Thymus (tissue), 11 donors: ENCODE results near the gene RAB8A. TPM values are rescaled to one million over a fixed set of nuclear protein-coding genes. Genes with fewer than 3 reads are reported as not detected.

ENCODE experiments used
- DNase-seq, 9 donors: peaks; one replicate each; pipeline ENCODE4 v3.0.0-alpha.2; 2013; ENCODE audit warnings: low spot score in 9 of 9, low read depth in 6 of 9, missing footprints in 1 of 9
- H3K27ac ChIP-seq, 2 donors: one replicate each; pipeline ENCODE4 v1.5.1; 2013; ENCODE audit warnings: control low read depth in 1 of 2, low read depth in 1 of 2, low read length in 1 of 2, mild to moderate bottlenecking in 1 of 2, moderate library complexity in 1 of 2
- H3K27me3 ChIP-seq, 2 donors: one replicate each; pipeline ENCODE4 v1.5.1; 2013; ENCODE audit warnings: low read length in 1 of 2; ENCODE audit not compliant: control insufficient read depth in 2 of 2, insufficient read depth in 1 of 2
- H3K36me3 ChIP-seq, 2 donors: one replicate each; pipeline ENCODE4 v1.5.1; 2013; ENCODE audit warnings: low read length in 1 of 2, mild to moderate bottlenecking in 1 of 2, moderate library complexity in 1 of 2; ENCODE audit not compliant: control insufficient read depth in 2 of 2, insufficient read depth in 2 of 2
- H3K4me1 ChIP-seq, 2 donors: one replicate each; pipeline ENCODE4 v1.5.1; 2013; ENCODE audit warnings: low read length in 2 of 2; ENCODE audit not compliant: control insufficient read depth in 2 of 2, insufficient read depth in 2 of 2
- H3K4me3 ChIP-seq, 2 donors: one replicate each; pipeline ENCODE4 v1.5.1; 2013; ENCODE audit warnings: low read length in 2 of 2, control low read depth in 1 of 2, mild to moderate bottlenecking in 1 of 2
- H3K9me3 ChIP-seq, 2 donors: one replicate each; pipeline ENCODE4 v1.5.1; 2013; ENCODE audit warnings: low read length in 1 of 2, mild to moderate bottlenecking in 1 of 2; ENCODE audit not compliant: control insufficient read depth in 2 of 2, insufficient read depth in 1 of 2
- WGBS: extraction: QIAGEN DNeasy Blood & Tissue Kit; methylation state at CpG from one replicate; pipeline ENCODE4 v1.1.7; 2013; 5-methylcytosine and 5-hydroxymethylcytosine counted together
- polyA plus RNA-seq: library from polyadenylated mRNA; stranded (reverse); fragments of 200-250 nt; gene quantifications from one replicate; pipeline ENCODE4 v1.2.3, GENCODE V29; 2013
- total RNA-seq: library from RNA; stranded (reverse); fragments of 120-200 nt; gene quantifications from one replicate; pipeline ENCODE4 v1.2.4, GENCODE V29; 2013
- donor health status: healthy.

RAB8A gene
- total and polyA plus RNA-seq, 2 donors: 32.8 to 35.3 TPM

DNA sequence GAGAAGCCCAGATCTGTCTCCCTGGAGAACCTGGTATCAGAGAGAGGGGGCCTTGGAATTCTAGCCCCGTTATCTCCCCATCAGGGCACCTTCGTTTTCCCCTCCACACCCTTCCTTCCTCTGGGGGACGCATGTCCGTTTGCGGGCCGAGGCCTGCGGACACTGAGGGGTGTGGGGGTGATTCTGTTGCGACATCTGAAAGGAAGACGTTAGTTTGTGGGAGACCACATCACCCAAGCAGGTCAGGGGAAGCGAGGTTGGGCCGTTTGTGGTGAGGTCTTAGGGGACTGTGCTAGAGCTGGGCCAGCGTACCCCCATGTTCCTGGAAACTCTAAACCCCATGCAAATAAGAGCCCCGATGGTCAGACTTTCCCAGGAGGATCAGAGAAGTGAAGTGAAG is 28.1 kb downstream of the RAB8A start:
- Histone ChIP-seq H3K4me1 (peaks cover 0 to 22% of the 10 kb centered on the region in 2 donors), H3K4me3 (no peak overlapping the region), H3K36me3 (peaks cover 0 to 1% of the 10 kb centered on the region in 2 donors), H3K9me3 (peaks cover 0 to 3% of the 10 kb centered on the region in 2 donors), H3K27ac (no peak overlapping the region), H3K27me3 (no peaks in the 10 kb centered on the region)
- DNase-seq: no peak
- WGBS: 15% methylated on average over 13 of the region's 13 CpGs

DNA sequence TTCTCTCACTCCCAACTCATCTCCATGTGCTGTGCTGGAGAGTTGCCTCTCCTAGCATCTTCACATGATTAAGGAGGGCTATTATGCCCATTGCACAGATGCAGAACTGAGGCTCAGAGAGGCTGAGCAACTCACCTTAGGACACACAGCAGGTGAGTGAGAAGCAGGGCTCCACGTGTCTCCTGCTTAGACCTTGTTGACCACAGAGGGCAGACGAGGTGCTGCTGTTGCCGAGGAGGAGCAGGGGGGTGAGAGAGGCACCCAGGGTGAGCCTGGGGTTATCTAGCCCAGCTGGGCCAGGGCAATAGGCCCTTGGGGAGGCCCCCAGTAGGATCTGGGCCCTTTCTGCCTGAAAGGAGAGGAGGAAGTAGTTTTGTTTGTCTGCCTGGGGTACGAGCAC is 29.4 kb downstream of the RAB8A start:
- H3K27ac ChIP-seq: no peak overlapping the region
- WGBS: 40% methylated on average over 4 of the region's 4 CpGs
- H3K9me3 ChIP-seq: peaks cover 0 to 3% of the 10 kb centered on the region in 2 donors

DNA sequence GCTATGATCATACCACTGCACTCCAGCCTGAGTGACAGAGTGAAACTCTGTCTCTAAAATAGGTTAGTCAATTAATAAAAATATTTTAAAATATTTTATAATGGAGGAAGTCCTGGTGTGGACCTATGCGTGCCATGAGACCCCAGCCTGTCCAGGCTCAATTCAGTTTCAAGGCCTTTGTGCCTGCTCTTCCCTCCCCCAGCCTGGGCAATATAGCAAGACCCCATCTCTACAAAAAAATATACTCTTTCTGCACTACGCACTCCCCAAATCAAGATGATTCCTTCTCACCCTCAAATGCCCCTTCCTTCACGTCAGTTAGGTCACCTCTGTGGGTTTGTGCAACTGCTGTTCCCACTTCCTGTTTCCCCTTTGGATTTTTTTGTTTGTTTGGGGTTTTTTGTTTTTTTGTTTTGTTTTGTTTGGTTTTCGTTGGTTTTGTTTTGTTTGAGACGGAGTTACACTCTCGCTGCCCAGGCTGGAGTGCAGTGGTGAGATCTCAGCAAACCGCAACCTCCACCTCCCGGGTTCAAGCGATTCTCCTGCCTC is 30.4 kb downstream of the RAB8A start:
- Histone ChIP-seq H3K4me3 (no peak overlapping the region), H3K27ac (no peak overlapping the region), H3K36me3 (peaks cover 0 to under 1% of the 10 kb centered on the region in 2 donors), H3K27me3 (no peaks in the 10 kb centered on the region), H3K9me3 (peaks cover 0 to 3% of the 10 kb centered on the region in 2 donors), H3K4me1 (peaks cover 0 to 22% of the 10 kb centered on the region in 2 donors)
- 84% methylated on average over 9 of the region's 9 CpGs for WGBS
- DNase-seq: peak in 1 of 9 donors; percentile 15

More for the DNA sequence above, 29.4 kb downstream of the RAB8A start:
- DNase-seq: peak in 1 of 9 donors; percentile 12
- H3K27me3 ChIP-seq: no peaks in the 10 kb centered on the region
- H3K4me3 ChIP-seq: no peak overlapping the region
- H3K4me1 ChIP-seq: peaks cover 0 to 22% of the 10 kb centered on the region in 2 donors
- no peaks in the 10 kb centered on the region for H3K36me3 ChIP-seq

GRCh38 chr19:16143399-16144215 is 31.9 kb downstream of the RAB8A start, which contains the start of gene HSH2D:
TSS of gene HSH2D (plus strand) at chr19:16143685. CDS start at chr19:16148751, 5,066 bp downstream.
- Histone ChIP-seq H3K27me3 (no peaks in the 10 kb centered on the region), H3K36me3 (peaks cover 0 to 2% of the 10 kb centered on the region in 2 donors), H3K27ac (peak within 1 kb of the TSS; percentile 44 to 85), H3K9me3 (peaks cover 0 to 3% of the 10 kb centered on the region in 2 donors), H3K4me1 (peaks cover 0 to 22% of the 10 kb centered on the region in 2 donors), H3K4me3 (peak within 1 kb of the TSS; percentile 42 to 51)
- WGBS: 12% methylated on average over 13 of the region's 13 CpGs
- peak; percentile 43 to 90 (median 62) for DNase-seq

DNA sequence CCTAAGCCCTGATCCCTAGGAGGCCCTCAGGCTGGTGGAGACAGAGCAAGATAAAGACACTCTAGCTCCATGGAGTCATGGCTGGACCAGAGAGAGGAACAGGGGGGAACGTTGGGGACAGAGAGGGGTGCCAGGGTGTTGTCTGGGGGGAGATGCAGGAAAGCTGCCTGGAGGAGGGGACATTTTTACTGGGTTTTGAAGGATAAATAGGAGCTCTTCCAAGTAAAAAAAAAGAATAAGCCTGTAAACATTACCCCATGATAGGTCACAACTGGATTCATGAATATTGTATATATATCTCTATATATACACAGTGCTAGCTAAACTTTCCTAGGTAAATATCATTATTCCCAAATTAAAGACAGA is 32.5 kb downstream of the RAB8A start:
- peak overlapping the region; percentile 44 to 85 for H3K27ac ChIP-seq
- H3K9me3 ChIP-seq: peaks cover 0 to 3% of the 10 kb centered on the region in 2 donors
- DNase-seq: no peak
- H3K36me3 ChIP-seq: peaks cover 0 to 2% of the 10 kb centered on the region in 2 donors
- H3K4me3 ChIP-seq: peak overlapping the region; percentile 42 to 51
- 2% methylated on average over 1 of the region's 1 CpG for WGBS
- no peaks in the 10 kb centered on the region for H3K27me3 ChIP-seq
- peaks cover 0 to 22% of the 10 kb centered on the region in 2 donors for H3K4me1 ChIP-seq

- no peak overlapping the region for H3K27ac ChIP-seq
- 40% methylated on average over 5 of the region's 5 CpGs for WGBS
- peaks cover 0 to 2% of the 10 kb centered on the region in 2 donors for H3K36me3 ChIP-seq
- no peaks in the 10 kb centered on the region for H3K27me3 ChIP-seq
- H3K4me3 ChIP-seq: no peak overlapping the region
- H3K9me3 ChIP-seq: peaks cover 0 to 3% of the 10 kb centered on the region in 2 donors
- DNase-seq: no peak
- peaks cover 0 to 17% of the 10 kb centered on the region in 2 donors for H3K4me1 ChIP-seq
Measured at GRCh38 chr19:16146112-16146511, 34.4 kb downstream of the RAB8A start.

DNA sequence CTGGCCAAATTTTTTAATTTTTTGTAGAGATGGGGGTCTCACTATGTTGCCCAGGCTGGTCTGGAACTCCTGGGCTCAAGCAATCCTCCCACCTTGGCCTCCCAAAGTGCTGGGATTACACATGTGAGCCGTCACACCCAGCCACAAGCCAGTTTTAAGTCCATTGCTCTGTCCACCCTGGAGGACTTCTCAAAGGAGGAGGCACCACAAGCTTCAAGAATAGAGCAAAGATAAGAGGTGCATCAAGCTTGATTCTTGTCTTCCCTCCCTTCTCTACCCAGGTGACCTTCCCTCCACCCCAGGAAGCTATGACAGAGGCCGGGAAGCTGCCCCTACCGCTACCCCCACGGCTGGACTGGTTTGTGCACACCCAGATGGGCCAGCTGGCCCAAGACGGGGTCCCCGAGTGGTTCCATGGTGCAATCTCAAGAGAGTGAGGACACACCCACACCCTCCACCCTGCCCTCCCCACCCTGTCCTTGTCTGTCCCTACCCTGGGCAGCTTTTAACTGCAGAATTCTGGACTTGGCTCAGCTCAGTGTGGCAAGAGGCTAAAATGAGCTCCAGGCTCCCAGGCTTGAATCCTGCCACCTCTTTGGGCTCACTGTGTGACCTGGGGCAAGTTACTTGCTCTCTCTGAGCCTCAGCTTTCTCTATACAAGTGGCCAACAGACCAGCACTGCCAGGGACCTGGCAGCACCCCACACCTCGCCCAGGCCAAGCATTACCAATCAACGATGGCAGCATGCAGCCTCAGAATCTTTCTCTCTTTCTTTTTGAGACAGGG is 36.9 kb downstream of the RAB8A start:
- no peak for DNase-seq
- H3K4me3 ChIP-seq: no peak overlapping the region
- 80% methylated on average over 8 of the region's 8 CpGs for WGBS
- H3K4me1 ChIP-seq: peaks cover 0 to 8% of the 10 kb centered on the region in 2 donors
- peak overlapping the region in 1 of 2 donors; percentile 15 for H3K27ac ChIP-seq
- H3K27me3 ChIP-seq: no peaks in the 10 kb centered on the region
- H3K36me3 ChIP-seq: peaks cover 3 to 4% of the 10 kb centered on the region in 2 donors
- H3K9me3 ChIP-seq: peaks cover 0 to 3% of the 10 kb centered on the region in 2 donors

- H3K9me3 ChIP-seq: peaks cover 0 to 4% of the 10 kb centered on the region in 2 donors
- H3K36me3 ChIP-seq: peaks cover 12 to 13% of the 10 kb centered on the region in 2 donors
- no peak overlapping the region for H3K4me3 ChIP-seq
- H3K27ac ChIP-seq: no peak overlapping the region
- DNase-seq: no peak
- H3K4me1 ChIP-seq: no peaks in the 10 kb centered on the region
- no peaks in the 10 kb centered on the region for H3K27me3 ChIP-seq
- WGBS: 94% methylated on average over 11 of the region's 11 CpGs
Measured at GRCh38 chr19:16153582-16154336, 42.1 kb downstream of the RAB8A start.
